PC-3 (cell line): Measurements from ENCODE around the gene TCF7.

Experiments
- EZH2 ChIP-seq: fragments of 300-600 bp; sonication (generic); IDR thresholded peaks from one replicate; pipeline ENCODE4 v1.6.1; 2017; ENCODE audit warnings: antibody characterized with exemption, mild to moderate bottlenecking, low read length; ENCODE audit not compliant: unreplicated experiment
- EZH2phosphoT487 ChIP-seq: fragments of 300-600 bp; sonication (generic); IDR thresholded peaks from 2 replicates; pipeline ENCODE4 v1.6.1; 2018; ENCODE audit warnings: mild to moderate bottlenecking, antibody characterized with exemption, low read length, borderline replicate concordance
- TF ChIP-seq, protein P1 (sequence below): fragments of 300-600 bp; sonication (generic); conservative IDR thresholded peaks from 2 replicates; pipeline ENCODE4 v1.5.1; 2017; ENCODE audit warnings: antibody characterized with exemption, low read depth, mild to moderate bottlenecking, low read length

DNA sequence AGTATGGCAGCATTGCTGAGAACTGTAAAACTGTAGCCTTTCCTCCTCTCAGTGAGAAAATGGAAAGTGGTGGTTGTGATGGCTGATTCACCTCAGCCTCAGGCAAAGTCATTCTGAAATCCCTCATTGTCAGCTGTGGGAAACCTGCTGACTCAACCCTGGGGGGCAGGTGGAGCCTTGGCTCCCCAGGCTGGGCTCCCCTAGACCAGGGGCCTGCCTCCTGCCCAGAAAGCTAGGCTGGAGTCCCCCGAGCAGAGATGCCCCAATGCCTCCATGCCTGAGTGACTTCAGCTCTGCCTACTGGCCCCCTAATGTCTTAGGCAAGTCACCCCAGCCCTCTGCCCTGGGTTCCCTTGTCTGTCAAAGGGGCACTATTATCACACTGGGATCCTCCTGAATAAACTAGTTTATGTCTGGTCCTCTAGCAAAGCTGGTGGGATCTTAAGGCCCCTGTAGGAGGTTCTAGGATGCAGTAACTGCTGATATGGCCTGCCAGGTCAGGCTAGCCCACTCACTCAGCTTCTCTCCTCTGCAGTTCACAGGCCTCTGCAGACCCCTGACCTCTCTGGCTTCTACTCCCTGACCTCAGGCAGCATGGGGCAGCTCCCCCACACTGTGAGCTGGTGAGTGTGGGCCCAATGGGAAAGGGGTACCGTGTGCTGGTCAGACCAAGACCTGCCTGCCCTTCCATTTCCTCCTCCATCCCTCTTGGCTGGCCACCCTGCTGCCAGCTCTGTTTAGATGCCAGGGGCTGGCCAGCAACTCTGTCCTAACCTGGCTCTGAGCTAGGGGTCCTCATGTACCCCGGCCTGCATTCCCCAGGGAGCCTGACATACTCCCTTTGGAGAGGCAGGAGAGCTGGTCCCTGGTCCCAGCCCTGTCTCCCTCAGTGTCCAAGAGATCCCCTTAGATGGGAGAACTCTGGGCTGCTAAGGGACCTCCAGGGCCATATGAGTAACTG is 24.2 kb downstream of the TCF7 start:
- TF ChIP-seq, protein P1, sequence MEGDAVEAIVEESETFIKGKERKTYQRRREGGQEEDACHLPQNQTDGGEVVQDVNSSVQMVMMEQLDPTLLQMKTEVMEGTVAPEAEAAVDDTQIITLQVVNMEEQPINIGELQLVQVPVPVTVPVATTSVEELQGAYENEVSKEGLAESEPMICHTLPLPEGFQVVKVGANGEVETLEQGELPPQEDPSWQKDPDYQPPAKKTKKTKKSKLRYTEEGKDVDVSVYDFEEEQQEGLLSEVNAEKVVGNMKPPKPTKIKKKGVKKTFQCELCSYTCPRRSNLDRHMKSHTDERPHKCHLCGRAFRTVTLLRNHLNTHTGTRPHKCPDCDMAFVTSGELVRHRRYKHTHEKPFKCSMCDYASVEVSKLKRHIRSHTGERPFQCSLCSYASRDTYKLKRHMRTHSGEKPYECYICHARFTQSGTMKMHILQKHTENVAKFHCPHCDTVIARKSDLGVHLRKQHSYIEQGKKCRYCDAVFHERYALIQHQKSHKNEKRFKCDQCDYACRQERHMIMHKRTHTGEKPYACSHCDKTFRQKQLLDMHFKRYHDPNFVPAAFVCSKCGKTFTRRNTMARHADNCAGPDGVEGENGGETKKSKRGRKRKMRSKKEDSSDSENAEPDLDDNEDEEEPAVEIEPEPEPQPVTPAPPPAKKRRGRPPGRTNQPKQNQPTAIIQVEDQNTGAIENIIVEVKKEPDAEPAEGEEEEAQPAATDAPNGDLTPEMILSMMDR = no peak
- TF ChIP-seq EZH2phosphoT487 = no peak
- TF ChIP-seq EZH2 = no peak
